Mesenchymal stem cell (in vitro differentiated cells and primary cell): ENCODE results near the gene UFSP1.
A peak's percentile ranks its signal among the peaks of the same experiment; 100 is the strongest.

Experiments
- DNase-seq: peaks from one replicate; pipeline ENCODE4 v3.0.0-alpha.2; 2013
- H2AFZ ChIP-seq: one replicate; pipeline ENCODE4 v1.6.1; 2013; ENCODE audit warnings: low read depth, mild to moderate bottlenecking, control low read depth, inconsistent platforms, low read length, moderate library complexity
- H2AK5ac ChIP-seq: 2 replicates; pipeline ENCODE4 v1.6.1; 2013; ENCODE audit warnings: low read length, moderate library complexity, mild to moderate bottlenecking, inconsistent platforms; ENCODE audit not compliant: severe bottlenecking
- H2BK120ac ChIP-seq: one replicate; pipeline ENCODE4 v1.6.1; 2013; ENCODE audit warnings: low read depth, mild to moderate bottlenecking, inconsistent platforms, low read length, moderate library complexity
- H2BK12ac ChIP-seq, 2 experiments: one replicate each; pipeline ENCODE4 v1.6.1; 2013; ENCODE audit warnings: inconsistent platforms in 2 of 2, low read length in 2 of 2, mild to moderate bottlenecking in 2 of 2, moderate library complexity in 2 of 2, control low read depth in 1 of 2
- H2BK15ac ChIP-seq: one replicate; pipeline ENCODE4 v1.6.1; 2013; ENCODE audit warnings: mild to moderate bottlenecking, low read depth, inconsistent platforms; ENCODE audit not compliant: poor library complexity, severe bottlenecking
- H2BK5ac ChIP-seq: 2 replicates; pipeline ENCODE4 v1.6.1; 2013; ENCODE audit warnings: low read depth, mild to moderate bottlenecking, low read length, control low read depth, inconsistent platforms; ENCODE audit not compliant: poor library complexity, severe bottlenecking
- H3K14ac ChIP-seq, 2 experiments: one replicate each; pipeline ENCODE4 v1.6.1; 2013; ENCODE audit warnings: inconsistent platforms in 2 of 2, low read length in 2 of 2, control low read depth in 1 of 2, mild to moderate bottlenecking in 1 of 2, moderate library complexity in 1 of 2
- H3K18ac ChIP-seq, 2 experiments: one replicate each; pipeline ENCODE4 v1.6.1; 2013; ENCODE audit warnings: inconsistent platforms in 2 of 2, low read length in 2 of 2, control low read depth in 1 of 2, low read depth in 1 of 2, mild to moderate bottlenecking in 1 of 2
- H3K23ac ChIP-seq, 2 experiments: one replicate each; pipeline ENCODE4 v1.6.1; 2013; ENCODE audit warnings: inconsistent platforms in 2 of 2, low read length in 2 of 2, mild to moderate bottlenecking in 2 of 2, moderate library complexity in 2 of 2, control low read depth in 1 of 2
- H3K27ac ChIP-seq: 2 replicates; pipeline ENCODE4 v1.5.1; 2013; ENCODE audit warnings: mild to moderate bottlenecking, moderate library complexity, low read length, control low read depth, inconsistent platforms; ENCODE audit not compliant: poor library complexity, severe bottlenecking
- H3K27me3 ChIP-seq, 2 experiments: 2 replicates each; pipeline versions ENCODE4 v1.6.1 to v1.7.0; 2013; ENCODE audit warnings: low read length in 2 of 2, mild to moderate bottlenecking in 2 of 2, moderate library complexity in 2 of 2, control low read depth in 1 of 2, inconsistent platforms in 1 of 2; ENCODE audit not compliant: control insufficient read depth in 1 of 2, insufficient read depth in 1 of 2
- H3K36me3 ChIP-seq, 2 experiments: 2 replicates each; pipeline versions ENCODE4 v1.6.1 to v1.7.0; 2013; ENCODE audit warnings: low read length in 2 of 2, control low read depth in 1 of 2, inconsistent platforms in 1 of 2, low read depth in 1 of 2, mild to moderate bottlenecking in 1 of 2; ENCODE audit not compliant: insufficient read depth in 2 of 2, control insufficient read depth in 1 of 2
- H3K4ac ChIP-seq, 2 experiments: one replicate each; pipeline ENCODE4 v1.6.1; 2013; ENCODE audit warnings: inconsistent platforms in 2 of 2, low read length in 2 of 2, mild to moderate bottlenecking in 2 of 2, moderate library complexity in 2 of 2, control low read depth in 1 of 2, low read depth in 1 of 2
- H3K4me1 ChIP-seq: 2 replicates; pipeline ENCODE4 v1.6.1; 2013; ENCODE audit warnings: low read depth, low read length, control low read depth; ENCODE audit not compliant: control insufficient read depth, insufficient read depth
- H3K4me2 ChIP-seq: 2 replicates; pipeline ENCODE4 v1.6.1; 2013; ENCODE audit warnings: low read length, mild to moderate bottlenecking, inconsistent platforms; ENCODE audit not compliant: poor library complexity, severe bottlenecking
- H3K4me3 ChIP-seq, 2 experiments: 2 replicates each; pipeline versions ENCODE4 v1.5.1 to v1.7.0; 2013; ENCODE audit warnings: low read length in 2 of 2, mild to moderate bottlenecking in 2 of 2, control low read depth in 1 of 2, low read depth in 1 of 2; ENCODE audit not compliant: insufficient read depth in 1 of 2
- H3K79me1 ChIP-seq: replicated peaks from 2 replicates; pipeline ENCODE4 v1.6.1; 2013; ENCODE audit warnings: mild to moderate bottlenecking, control low read depth, low read length, inconsistent platforms; ENCODE audit not compliant: poor library complexity, severe bottlenecking
- H3K9ac ChIP-seq: 2 replicates; pipeline ENCODE4 v1.7.0; 2013; ENCODE audit warnings: mild to moderate bottlenecking, low read length, moderate library complexity
- H3K9me3 ChIP-seq: 2 replicates; pipeline ENCODE4 v1.7.0; 2013; ENCODE audit warnings: mild to moderate bottlenecking, low read length; ENCODE audit not compliant: control insufficient read depth
- H4K8ac ChIP-seq: one replicate; pipeline ENCODE4 v1.6.1; 2013; ENCODE audit warnings: inconsistent platforms, mild to moderate bottlenecking, low read length, moderate library complexity
- H4K91ac ChIP-seq: one replicate; pipeline ENCODE4 v1.6.1; 2013; ENCODE audit warnings: mild to moderate bottlenecking, low read length, inconsistent platforms
- WGBS: methylation state at CpG from one replicate; pipeline ENCODE4 v1.1.7; 2013; ENCODE audit warnings: mixed read lengths; 5-methylcytosine and 5-hydroxymethylcytosine counted together

UFSP1 gene

GRCh38 chr7:100893910-100894721 lies 4.6 kb upstream of the UFSP1 start:
- Histone ChIP-seq H3K18ac (no peak overlapping the region), H4K8ac (peak overlapping the region; percentile 54), H2AFZ (peak overlapping the region; percentile 46), H2BK15ac (peak overlapping the region; percentile 13), H3K4me3 (peak overlapping the region in 1 of 2 experiments; percentile 53), H3K23ac (no peak overlapping the region), H3K4ac (peak overlapping the region in 1 of 2 experiments; percentile 28), H2AK5ac (no peak overlapping the region), H3K9ac (no peak overlapping the region), H3K27ac (no peak overlapping the region), H3K14ac (no peak overlapping the region), H3K4me1 (peaks cover 43% of the 10 kb centered on the region), H3K79me1 (no peaks in the 10 kb centered on the region), H3K4me2 (peak overlapping the region; percentile 87), H3K27me3 (peaks cover 23 to 50% of the 10 kb centered on the region in 2 experiments), H2BK12ac (peak overlapping the region in 1 of 2 experiments; percentile 30), H3K36me3 (peaks cover 0 to under 1% of the 10 kb centered on the region in 2 experiments), H2BK120ac (no peak overlapping the region), H4K91ac (no peak overlapping the region), H2BK5ac (no peak overlapping the region), H3K9me3 (no peaks in the 10 kb centered on the region)
- no peak for DNase-seq
- 52% methylated on average over 26 of the region's 40 CpGs for WGBS

DNA sequence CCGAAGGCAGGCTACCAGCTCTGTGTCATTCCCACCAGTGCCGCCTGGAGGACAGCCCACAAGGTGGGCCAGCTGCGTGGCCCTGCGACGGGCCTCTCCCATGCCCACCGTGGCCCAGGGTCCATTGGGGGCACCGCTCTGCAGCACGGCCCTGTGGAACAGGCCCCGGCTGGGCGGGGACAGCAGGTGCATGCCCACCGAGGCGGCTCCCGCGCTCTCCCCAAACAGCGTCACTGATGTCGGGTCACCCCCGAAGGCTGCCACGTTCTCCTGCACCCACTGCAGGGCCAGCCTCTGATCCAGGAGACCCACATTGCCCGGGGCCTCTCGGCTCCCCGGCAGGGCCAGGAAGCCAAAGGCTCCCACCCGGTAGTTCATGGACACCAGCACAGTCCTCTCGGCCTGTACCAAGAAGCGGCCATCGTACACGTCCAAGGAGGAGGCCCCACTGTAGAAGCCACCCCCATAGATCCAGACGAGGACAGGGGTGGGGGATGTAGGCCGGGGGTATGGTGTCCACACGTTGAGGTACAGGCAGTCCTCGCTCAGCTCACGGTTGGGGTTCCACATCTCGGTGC lies 3.9 kb upstream of the UFSP1 start:
- Histone ChIP-seq H3K4me1 (peaks cover 48% of the 10 kb centered on the region), H2BK15ac (no peak overlapping the region), H3K14ac (no peak overlapping the region), H4K8ac (no peak overlapping the region), H3K4ac (no peak overlapping the region), H2BK120ac (no peak overlapping the region), H3K9me3 (no peaks in the 10 kb centered on the region), H3K36me3 (peaks cover 4 to 7% of the 10 kb centered on the region in 2 experiments), H3K4me3 (no peak overlapping the region), H3K79me1 (no peaks in the 10 kb centered on the region), H3K4me2 (no peak overlapping the region), H2BK12ac (no peak overlapping the region), H3K23ac (no peak overlapping the region), H2BK5ac (no peak overlapping the region), H3K18ac (no peak overlapping the region), H3K27me3 (peaks cover 22 to 45% of the 10 kb centered on the region in 2 experiments), H4K91ac (peak overlapping the region; percentile 53), H2AK5ac (no peak overlapping the region), H2AFZ (no peak overlapping the region), H3K9ac (no peak overlapping the region), H3K27ac (no peak overlapping the region)
- no peak for DNase-seq
- 93% methylated on average over 32 of the region's 32 CpGs for WGBS

- H3K27ac ChIP-seq: no peak overlapping the region
- peaks cover 14 to 39% of the 10 kb centered on the region in 2 experiments for H3K27me3 ChIP-seq
- no peak overlapping the region for H3K4me2 ChIP-seq
- peaks cover 54% of the 10 kb centered on the region for H3K4me1 ChIP-seq
- no peak overlapping the region for H2BK120ac ChIP-seq
- peak overlapping the region; percentile 32 for H4K91ac ChIP-seq
- no peaks in the 10 kb centered on the region for H3K9me3 ChIP-seq
- no peak overlapping the region for H3K18ac ChIP-seq
- 96% methylated on average over 36 of the region's 44 CpGs for WGBS
- H2BK15ac ChIP-seq: no peak overlapping the region
- no peak for DNase-seq
- H3K36me3 ChIP-seq: peaks cover 12 to 15% of the 10 kb centered on the region in 2 experiments
- no peak overlapping the region for H4K8ac ChIP-seq
- no peak overlapping the region for H3K4me3 ChIP-seq
- no peak overlapping the region for H3K14ac ChIP-seq
- H2BK5ac ChIP-seq: no peak overlapping the region
- H3K23ac ChIP-seq: no peak overlapping the region
- no peak overlapping the region for H2AFZ ChIP-seq
- no peak overlapping the region for H3K9ac ChIP-seq
- H2BK12ac ChIP-seq: no peak overlapping the region
- H3K4ac ChIP-seq: no peak overlapping the region
- peaks cover 2% of the 10 kb centered on the region for H3K79me1 ChIP-seq
- H2AK5ac ChIP-seq: no peak overlapping the region
These were observed 3.1 kb upstream of the UFSP1 start for GRCh38 chr7:100892364-100893317.
